ENCODE results near the gene ASB6.

DNA sequence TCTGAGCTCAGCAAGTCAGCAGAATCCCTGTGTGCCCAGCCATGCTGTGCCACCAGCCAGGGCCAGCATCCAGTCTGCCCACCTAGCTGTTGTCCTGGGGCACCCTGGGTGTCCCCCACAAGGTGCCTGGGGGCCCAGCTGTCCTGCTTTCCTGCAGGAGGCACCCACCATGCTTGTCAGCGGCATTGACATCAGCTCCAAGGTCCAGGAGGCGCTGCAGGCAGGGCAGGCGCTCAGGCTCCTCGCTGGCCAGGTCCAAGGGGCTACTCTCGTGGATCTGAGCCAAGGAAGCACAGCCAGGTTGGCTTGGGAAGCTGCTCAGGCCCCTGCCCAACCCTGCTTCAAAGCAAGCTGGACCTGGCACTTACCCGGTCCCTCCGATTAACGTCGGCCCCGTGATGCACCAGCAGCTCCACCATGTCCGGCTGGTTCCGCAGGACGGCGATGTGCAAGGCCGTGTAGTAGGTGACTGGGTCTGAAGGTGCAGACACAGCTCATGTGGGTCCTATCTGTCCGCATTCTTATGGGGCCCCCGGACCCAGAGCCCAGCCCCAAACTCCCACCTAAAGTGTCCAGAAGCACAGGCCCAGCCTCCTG lies 2.8 kb downstream of the ASB6 start:
- TF ChIP-seq, protein P1, sequence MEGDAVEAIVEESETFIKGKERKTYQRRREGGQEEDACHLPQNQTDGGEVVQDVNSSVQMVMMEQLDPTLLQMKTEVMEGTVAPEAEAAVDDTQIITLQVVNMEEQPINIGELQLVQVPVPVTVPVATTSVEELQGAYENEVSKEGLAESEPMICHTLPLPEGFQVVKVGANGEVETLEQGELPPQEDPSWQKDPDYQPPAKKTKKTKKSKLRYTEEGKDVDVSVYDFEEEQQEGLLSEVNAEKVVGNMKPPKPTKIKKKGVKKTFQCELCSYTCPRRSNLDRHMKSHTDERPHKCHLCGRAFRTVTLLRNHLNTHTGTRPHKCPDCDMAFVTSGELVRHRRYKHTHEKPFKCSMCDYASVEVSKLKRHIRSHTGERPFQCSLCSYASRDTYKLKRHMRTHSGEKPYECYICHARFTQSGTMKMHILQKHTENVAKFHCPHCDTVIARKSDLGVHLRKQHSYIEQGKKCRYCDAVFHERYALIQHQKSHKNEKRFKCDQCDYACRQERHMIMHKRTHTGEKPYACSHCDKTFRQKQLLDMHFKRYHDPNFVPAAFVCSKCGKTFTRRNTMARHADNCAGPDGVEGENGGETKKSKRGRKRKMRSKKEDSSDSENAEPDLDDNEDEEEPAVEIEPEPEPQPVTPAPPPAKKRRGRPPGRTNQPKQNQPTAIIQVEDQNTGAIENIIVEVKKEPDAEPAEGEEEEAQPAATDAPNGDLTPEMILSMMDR (conservative IDR thresholded peaks at IDR 0.05; ENCODE audit: low read length), result no peak
- no peak for TF ChIP-seq EZH2phosphoT487 (IDR thresholded peaks at IDR 0.05; ENCODE audit: borderline replicate concordance)

All from Loucy (cell line).